Measurements from ENCODE around the gene HES5.

Gene HES5

GRCh38 chr1:2528966-2529783 lies 888 bp downstream of the HES5 start:
- no peak for DNase-seq

- DNase-seq, result no peak
These were observed 1.5 kb downstream of the HES5 start for GRCh38 chr1:2528611-2528965.

- no peak for DNase-seq
These were observed 2.0 kb downstream of the HES5 start for GRCh38 chr1:2528016-2528415.

GRCh38 chr1:2527556-2527860 lies 2.6 kb downstream of the HES5 start:
- DNase-seq, result no peak

GRCh38 chr1:2526824-2527555 lies 3.1 kb downstream of the HES5 start:
- DNase-seq, result no peak

- peak; percentile 75 for DNase-seq
These were observed 3.9 kb downstream of the HES5 start, which contains the start of gene PANK4 for GRCh38 chr1:2525920-2526823. Gene PANK4 (minus strand): TSS chr1:2526596. CDS start chr1:2526587, 9 bp downstream.

- no peak for DNase-seq
These were observed 4.5 kb downstream of the HES5 start for GRCh38 chr1:2525572-2525919.

GRCh38 chr1:2523891-2524609 lies 6.0 kb downstream of the HES5 start:
- no peak for DNase-seq

- DNase-seq, result no peak
These were observed 6.7 kb downstream of the HES5 start for GRCh38 chr1:2523191-2523890.

- DNase-seq, result no peak
These were observed 7.8 kb downstream of the HES5 start for GRCh38 chr1:2522230-2522629.

- DNase-seq, result no peak
These were observed 9.3 kb downstream of the HES5 start for GRCh38 chr1:2520806-2521205.

GRCh38 chr1:2520206-2520605 lies 9.9 kb downstream of the HES5 start:
- no peak for DNase-seq

GRCh38 chr1:2519729-2520128 lies 10.3 kb downstream of the HES5 start:
- DNase-seq, result no peak

- no peak for DNase-seq
These were observed 10.9 kb downstream of the HES5 start for GRCh38 chr1:2519029-2519685.

- DNase-seq, result no peak
These were observed 11.5 kb downstream of the HES5 start for GRCh38 chr1:2518528-2518927.

GRCh38 chr1:2517966-2518365 lies 12.1 kb downstream of the HES5 start:
- DNase-seq, result no peak

GRCh38 chr1:2516946-2517345 lies 13.1 kb downstream of the HES5 start:
- DNase-seq, result no peak

GRCh38 chr1:2516124-2516523 lies 13.9 kb downstream of the HES5 start:
- DNase-seq, result no peak

GRCh38 chr1:2515763-2516080 lies 14.3 kb downstream of the HES5 start:
- no peak for DNase-seq

- no peak for DNase-seq
These were observed 14.9 kb downstream of the HES5 start for GRCh38 chr1:2514863-2515762.
